ENCODE results near the gene DUSP21.
"Not testable (repeated sequence)": the region's sequence is repeated elsewhere in the genome, so short reads cannot be mapped to it uniquely, and the experiment has no call there.

- not testable (repeated sequence) for TF ChIP-seq POLR2A (IDR thresholded peaks at IDR 0.05; ENCODE audit: low read depth, low read length); JUN (IDR thresholded peaks at IDR 0.05; ENCODE audit: borderline replicate concordance, insufficient read depth, insufficient read length, low read depth)
These were observed 7.1 kb downstream of the DUSP21 start for GRCh38 chrX:44850891-44851290.
